ENCODE data around the gene NPBWR2. TPM values are rescaled to one million over a fixed set of nuclear protein-coding genes. Genes with fewer than 3 reads are reported as not detected.
"Not testable (repeated sequence)": the region's sequence is repeated elsewhere in the genome, so short reads cannot be mapped to it uniquely, and the experiment has no call there.

Gene NPBWR2
- total RNA-seq, 1 donor from 2014 or later = not detected

DNA sequence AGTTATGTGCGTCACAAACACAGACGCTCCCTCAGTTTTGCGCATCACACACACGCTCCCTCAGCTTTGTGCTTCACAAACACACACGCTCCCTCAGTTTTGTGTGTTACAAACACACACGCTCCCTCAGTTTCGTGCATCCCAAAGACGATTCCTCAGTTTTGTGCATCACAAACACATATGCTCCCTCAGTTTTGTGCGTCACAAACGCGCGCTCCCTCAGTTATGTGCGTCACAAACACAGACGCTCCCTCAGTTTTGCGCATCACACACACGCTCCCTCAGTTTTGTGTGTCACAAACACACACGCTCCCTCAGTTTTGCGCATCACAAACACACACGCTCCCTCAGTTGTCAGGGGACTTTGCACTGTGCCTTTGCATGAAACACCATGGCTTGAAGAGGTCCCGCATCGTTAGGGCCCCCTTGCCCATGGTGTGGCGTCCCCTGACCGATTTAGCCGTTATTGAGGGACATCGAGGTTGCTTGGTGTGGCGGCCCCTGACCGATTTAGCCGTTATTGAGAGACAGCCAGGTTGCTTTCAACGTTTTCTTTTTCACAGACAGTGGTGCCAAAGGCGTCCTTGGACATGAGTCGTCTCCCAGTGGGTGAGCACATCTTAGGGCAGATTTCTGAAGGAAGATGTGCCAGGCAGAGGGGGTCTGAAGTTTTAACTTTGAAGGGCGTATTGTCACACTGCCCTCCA lies 28.8 kb upstream of the NPBWR2 start:
- no peak overlapping the region for H3K4me2 ChIP-seq (ENCODE audit: low read length)
- H3K9me3 Mint-ChIP-seq (ENCODE audit: unreplicated experiment) = no peaks in the 10 kb centered on the region
- DNase-seq (ENCODE audit: low read depth) (no peak), FAIRE-seq (no peak)
- no peak overlapping the region for H3K4me3 Mint-ChIP-seq (ENCODE audit: unreplicated experiment)
- TF ChIP-seq EZH2 (IDR thresholded peaks at IDR 0.05; ENCODE audit: insufficient read depth, low read length) = no peak
- TF ChIP-seq, protein P1, sequence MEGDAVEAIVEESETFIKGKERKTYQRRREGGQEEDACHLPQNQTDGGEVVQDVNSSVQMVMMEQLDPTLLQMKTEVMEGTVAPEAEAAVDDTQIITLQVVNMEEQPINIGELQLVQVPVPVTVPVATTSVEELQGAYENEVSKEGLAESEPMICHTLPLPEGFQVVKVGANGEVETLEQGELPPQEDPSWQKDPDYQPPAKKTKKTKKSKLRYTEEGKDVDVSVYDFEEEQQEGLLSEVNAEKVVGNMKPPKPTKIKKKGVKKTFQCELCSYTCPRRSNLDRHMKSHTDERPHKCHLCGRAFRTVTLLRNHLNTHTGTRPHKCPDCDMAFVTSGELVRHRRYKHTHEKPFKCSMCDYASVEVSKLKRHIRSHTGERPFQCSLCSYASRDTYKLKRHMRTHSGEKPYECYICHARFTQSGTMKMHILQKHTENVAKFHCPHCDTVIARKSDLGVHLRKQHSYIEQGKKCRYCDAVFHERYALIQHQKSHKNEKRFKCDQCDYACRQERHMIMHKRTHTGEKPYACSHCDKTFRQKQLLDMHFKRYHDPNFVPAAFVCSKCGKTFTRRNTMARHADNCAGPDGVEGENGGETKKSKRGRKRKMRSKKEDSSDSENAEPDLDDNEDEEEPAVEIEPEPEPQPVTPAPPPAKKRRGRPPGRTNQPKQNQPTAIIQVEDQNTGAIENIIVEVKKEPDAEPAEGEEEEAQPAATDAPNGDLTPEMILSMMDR (IDR thresholded peaks at IDR 0.05; ENCODE audit: insufficient read depth, low read depth, low read length) = no peak
- H4K20me1 ChIP-seq (ENCODE audit: insufficient read depth, low read length) = no peaks in the 10 kb centered on the region
- no peak overlapping the region for H2AFZ ChIP-seq (ENCODE audit: low read depth, low read length)
- H3K27ac Mint-ChIP-seq (ENCODE audit: unreplicated experiment) = no peak overlapping the region
- no peaks in the 10 kb centered on the region for H3K36me3 ChIP-seq (ENCODE audit: insufficient read depth, low read length)
- H3K9ac ChIP-seq (ENCODE audit: low read length) = no peak overlapping the region
- H3K27ac ChIP-seq (ENCODE audit: low read depth, low read length) = no peak overlapping the region
- no peaks in the 10 kb centered on the region for H3K36me3 Mint-ChIP-seq (ENCODE audit: low read depth, unreplicated experiment)
- H3K79me2 ChIP-seq (ENCODE audit: insufficient read depth, low read length) = no peaks in the 10 kb centered on the region
- H3K27me3 Mint-ChIP-seq (ENCODE audit: low read depth, unreplicated experiment) = peaks cover 11% of the 10 kb centered on the region
- H3K9me3 ChIP-seq (ENCODE audit: insufficient read depth, low read depth, low read length) = no peaks in the 10 kb centered on the region
- no peaks in the 10 kb centered on the region for H3K4me1 Mint-ChIP-seq (ENCODE audit: low read depth, unreplicated experiment)
- H3K4me3 ChIP-seq (ENCODE audit: insufficient read depth, low read depth, low read length) = no peak overlapping the region
- peaks cover 8% of the 10 kb centered on the region for H3K27me3 ChIP-seq (ENCODE audit: insufficient read depth, low read length)
- no peaks in the 10 kb centered on the region for H3K4me1 ChIP-seq (ENCODE audit: insufficient read depth, low read length)

DNA sequence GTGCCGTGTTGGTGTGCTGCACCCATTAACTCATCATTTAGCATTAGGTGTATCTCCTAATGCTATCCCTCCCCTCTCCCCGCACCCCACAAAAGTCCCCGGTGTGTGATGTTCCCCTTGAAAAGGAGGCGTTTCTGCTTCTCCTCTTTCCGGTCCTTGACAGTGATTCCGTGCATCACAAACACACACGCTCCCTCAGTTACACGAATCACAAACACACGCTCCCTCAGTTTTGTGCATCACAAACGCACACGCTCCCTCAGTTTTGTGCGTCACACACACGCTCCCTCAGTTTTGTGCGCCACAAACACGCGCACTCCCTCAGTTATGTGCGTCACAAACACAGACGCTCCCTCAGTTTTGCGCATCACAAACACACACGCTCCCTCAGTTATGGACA lies 27.4 kb upstream of the NPBWR2 start:
- H3K4me2 ChIP-seq (ENCODE audit: low read length); H3K9me3 ChIP-seq (ENCODE audit: insufficient read depth, low read depth, low read length); H3K9ac ChIP-seq (ENCODE audit: low read length); H3K36me3 Mint-ChIP-seq (ENCODE audit: low read depth, unreplicated experiment); H4K20me1 ChIP-seq (ENCODE audit: insufficient read depth, low read length); H3K4me1 Mint-ChIP-seq (ENCODE audit: low read depth, unreplicated experiment); FAIRE-seq; H2AFZ ChIP-seq (ENCODE audit: low read depth, low read length); H3K27ac ChIP-seq (ENCODE audit: low read depth, low read length); H3K27ac Mint-ChIP-seq (ENCODE audit: unreplicated experiment); H3K36me3 ChIP-seq (ENCODE audit: insufficient read depth, low read length); H3K4me3 Mint-ChIP-seq (ENCODE audit: unreplicated experiment); H3K9me3 Mint-ChIP-seq (ENCODE audit: unreplicated experiment); H3K4me1 ChIP-seq (ENCODE audit: insufficient read depth, low read length); H3K4me3 ChIP-seq (ENCODE audit: insufficient read depth, low read depth, low read length); H3K79me2 ChIP-seq (ENCODE audit: insufficient read depth, low read length); H3K27me3 ChIP-seq (ENCODE audit: insufficient read depth, low read length); DNase-seq (ENCODE audit: low read depth): not testable (repeated sequence)
- H3K27me3 Mint-ChIP-seq (ENCODE audit: low read depth, unreplicated experiment) = peaks cover 12% of the 10 kb centered on the region

DNA sequence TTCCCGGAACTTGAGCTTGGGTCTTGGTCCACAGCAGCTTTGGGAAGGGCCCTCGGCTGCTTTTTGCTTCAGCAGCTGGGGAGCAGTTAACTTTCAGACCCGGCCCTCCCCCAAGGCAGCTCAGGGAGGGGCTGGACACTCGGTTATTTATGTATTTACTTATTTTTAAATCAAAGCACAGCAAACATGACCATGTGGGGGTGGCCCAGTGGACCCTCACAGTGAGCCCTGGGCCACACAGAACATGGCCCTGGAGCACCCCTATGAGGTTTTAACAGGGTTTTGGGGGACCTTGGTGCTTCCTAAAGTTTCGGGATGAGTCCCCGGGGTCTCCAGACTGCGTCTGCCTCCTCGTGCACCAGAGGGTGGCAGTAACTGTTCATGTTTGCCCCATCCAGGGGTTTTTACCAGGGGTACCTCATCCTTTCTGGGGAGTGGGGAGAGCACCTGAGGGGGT lies 26.6 kb upstream of the NPBWR2 start:
- H3K9me3 Mint-ChIP-seq (ENCODE audit: unreplicated experiment) = peaks cover 4% of the 10 kb centered on the region
- Histone ChIP-seq H3K79me2 (ENCODE audit: insufficient read depth, low read length) (no peaks in the 10 kb centered on the region), H3K27ac (ENCODE audit: low read depth, low read length) (no peak overlapping the region), H3K4me1 (ENCODE audit: insufficient read depth, low read length) (no peaks in the 10 kb centered on the region), H3K36me3 (ENCODE audit: insufficient read depth, low read length) (no peaks in the 10 kb centered on the region), H3K4me2 (ENCODE audit: low read length) (no peak overlapping the region), H3K9me3 (ENCODE audit: insufficient read depth, low read depth, low read length) (no peaks in the 10 kb centered on the region), H2AFZ (ENCODE audit: low read depth, low read length) (no peak overlapping the region), H3K27me3 (ENCODE audit: insufficient read depth, low read length) (peaks cover 4% of the 10 kb centered on the region), H3K9ac (ENCODE audit: low read length) (no peak overlapping the region), H4K20me1 (ENCODE audit: insufficient read depth, low read length) (no peaks in the 10 kb centered on the region), H3K4me3 (ENCODE audit: insufficient read depth, low read depth, low read length) (no peak overlapping the region)
- no peaks in the 10 kb centered on the region for H3K36me3 Mint-ChIP-seq (ENCODE audit: low read depth, unreplicated experiment)
- H3K27ac Mint-ChIP-seq (ENCODE audit: unreplicated experiment) = no peak overlapping the region
- FAIRE-seq (no peak), DNase-seq (ENCODE audit: low read depth) (no peak)
- H3K4me3 Mint-ChIP-seq (ENCODE audit: unreplicated experiment) = no peak overlapping the region
- TF ChIP-seq EZH2 (IDR thresholded peaks at IDR 0.05; ENCODE audit: insufficient read depth, low read length) = no peak
- TF ChIP-seq, protein P1 (IDR thresholded peaks at IDR 0.05; ENCODE audit: insufficient read depth, low read depth, low read length) = no peak
- H3K4me1 Mint-ChIP-seq (ENCODE audit: low read depth, unreplicated experiment) = no peaks in the 10 kb centered on the region
- H3K27me3 Mint-ChIP-seq (ENCODE audit: low read depth, unreplicated experiment) = peaks cover 18% of the 10 kb centered on the region

Measured in astrocyte (in vitro differentiated cells and primary cell).